Subcutaneous adipose tissue (tissue), 4 donors: ENCODE results near the gene EXOC3L1. TPM values are rescaled to one million over a fixed set of nuclear protein-coding genes. Genes with fewer than 3 reads are reported as not detected.

Source experiments
- CTCF ChIP-seq: fragments of 450-650 bp; IDR thresholded peaks from one replicate; pipeline ENCODE4 v1.5.1; 2016; ENCODE audit warnings: low read depth, mild to moderate bottlenecking, control low read depth, antibody characterized with exemption, moderate library complexity
- total RNA-seq, 4 donors: library from RNA; depleted of rRNA; stranded (reverse); fragments of >200 nt; gene quantifications; one replicate each; pipeline ENCODE4 v1.1.0, GENCODE V29; 2016

Gene EXOC3L1
- total RNA-seq, 4 donors from 2014 or later, result 0.17 to 13.8 (median 1.7) TPM

DNA sequence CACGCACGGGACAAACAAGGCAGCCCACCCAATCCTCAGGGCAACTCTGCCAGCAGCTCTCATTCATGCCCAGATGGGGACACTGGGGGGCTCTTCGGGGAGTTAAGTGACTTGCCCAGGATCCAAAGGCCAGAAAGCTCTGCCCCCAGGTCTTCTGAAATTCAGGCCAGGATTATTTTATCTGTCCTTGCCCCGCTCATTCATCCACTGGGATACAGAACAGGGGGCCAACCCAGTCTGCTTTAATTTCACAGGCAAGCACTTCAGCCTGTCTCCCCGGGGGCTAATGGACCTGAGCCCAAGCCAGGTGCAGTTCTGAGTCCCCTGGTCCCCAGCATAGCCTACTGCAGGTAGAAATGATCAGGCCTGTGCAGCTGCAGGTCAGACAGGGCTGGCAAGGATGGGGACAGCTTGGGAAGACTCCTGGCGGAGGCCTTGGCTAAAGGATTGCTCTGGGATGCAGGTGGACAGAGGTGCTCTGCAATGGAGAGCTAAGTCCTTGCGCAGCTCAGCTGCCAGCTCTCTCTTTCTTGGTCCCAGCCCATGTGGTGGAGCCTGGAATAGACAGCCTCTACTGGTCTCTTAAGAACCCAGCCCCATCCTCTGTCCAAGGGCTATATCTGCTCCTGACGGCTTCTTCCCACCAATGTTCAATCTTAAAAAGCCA is 38.4 kb downstream of the EXOC3L1 start:
- TF ChIP-seq CTCF, result no peak

DNA sequence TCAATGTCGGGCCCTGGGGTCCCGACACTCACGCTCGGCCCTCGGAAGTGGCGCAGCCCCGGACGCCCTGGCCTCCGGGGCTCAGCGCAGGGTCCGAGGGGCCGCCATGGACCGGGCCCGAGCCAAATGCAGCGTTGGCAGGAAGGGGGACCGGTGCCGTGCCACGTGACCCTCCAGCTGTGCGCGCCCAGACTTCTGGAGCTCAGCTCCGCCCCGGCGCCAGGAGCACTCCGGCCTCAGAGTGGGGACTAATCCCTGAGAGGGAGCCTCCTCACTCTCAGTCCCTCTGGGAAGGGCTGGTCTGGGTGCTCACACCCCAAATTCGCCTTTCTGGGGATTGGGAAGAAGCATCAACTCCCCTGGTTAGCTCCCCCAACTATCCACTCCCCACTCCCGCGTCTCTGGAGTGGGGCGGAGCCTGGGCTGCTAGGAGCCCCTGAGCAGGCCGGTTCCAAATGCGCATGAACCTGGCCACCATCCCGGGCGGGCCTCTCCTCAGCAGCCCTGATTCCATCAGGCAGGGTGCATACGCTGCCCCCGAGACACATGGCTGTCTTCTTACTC is 39.0 kb downstream of the EXOC3L1 start, which contains the start of gene B3GNT9:
B3GNT9 (minus strand) TSS at position 166 of the 564 bp plus-strand sequence. CDS start 513 bp downstream, outside the sequence.
- no peak for TF ChIP-seq CTCF

DNA sequence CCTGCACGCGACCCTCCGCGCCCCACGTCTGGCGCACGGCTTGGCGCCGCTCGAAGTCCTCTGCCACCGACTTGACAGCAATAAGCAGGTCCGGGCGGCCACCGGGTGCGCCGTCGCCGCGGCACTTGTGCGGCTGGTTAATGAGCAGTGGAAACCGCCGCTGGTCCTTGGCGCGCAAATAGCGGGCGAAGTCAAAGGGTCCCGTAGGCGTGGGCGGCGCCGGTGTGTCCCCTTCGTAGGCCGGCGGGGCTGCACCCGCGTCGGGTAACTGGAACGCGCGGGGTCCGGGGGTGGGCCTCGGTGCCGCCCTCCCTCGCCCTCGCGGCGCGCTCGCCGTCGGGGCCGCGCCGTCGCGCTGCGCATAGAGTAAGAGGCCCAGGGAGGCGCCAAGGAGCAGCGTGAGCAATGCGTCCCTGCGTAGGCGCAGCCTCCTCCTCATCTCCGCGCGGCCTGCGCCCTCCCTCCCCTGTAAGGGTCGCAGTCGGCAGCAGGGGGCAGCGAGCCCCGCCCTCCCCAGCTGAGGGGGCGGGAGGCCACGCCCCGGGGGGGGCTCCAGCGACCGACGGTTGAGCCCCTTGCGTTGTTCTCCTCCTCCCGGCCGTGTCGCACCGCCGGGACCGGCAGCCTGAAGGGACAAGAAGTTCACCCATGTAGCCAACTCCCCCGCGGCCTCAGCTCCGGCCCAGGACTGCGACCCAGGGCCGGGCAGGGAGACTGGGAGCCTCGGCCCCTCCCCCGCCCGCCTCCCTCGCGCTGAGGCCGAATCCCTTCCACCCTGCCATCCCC is 39.7 kb downstream of the EXOC3L1 start:
- no peak for TF ChIP-seq CTCF

DNA sequence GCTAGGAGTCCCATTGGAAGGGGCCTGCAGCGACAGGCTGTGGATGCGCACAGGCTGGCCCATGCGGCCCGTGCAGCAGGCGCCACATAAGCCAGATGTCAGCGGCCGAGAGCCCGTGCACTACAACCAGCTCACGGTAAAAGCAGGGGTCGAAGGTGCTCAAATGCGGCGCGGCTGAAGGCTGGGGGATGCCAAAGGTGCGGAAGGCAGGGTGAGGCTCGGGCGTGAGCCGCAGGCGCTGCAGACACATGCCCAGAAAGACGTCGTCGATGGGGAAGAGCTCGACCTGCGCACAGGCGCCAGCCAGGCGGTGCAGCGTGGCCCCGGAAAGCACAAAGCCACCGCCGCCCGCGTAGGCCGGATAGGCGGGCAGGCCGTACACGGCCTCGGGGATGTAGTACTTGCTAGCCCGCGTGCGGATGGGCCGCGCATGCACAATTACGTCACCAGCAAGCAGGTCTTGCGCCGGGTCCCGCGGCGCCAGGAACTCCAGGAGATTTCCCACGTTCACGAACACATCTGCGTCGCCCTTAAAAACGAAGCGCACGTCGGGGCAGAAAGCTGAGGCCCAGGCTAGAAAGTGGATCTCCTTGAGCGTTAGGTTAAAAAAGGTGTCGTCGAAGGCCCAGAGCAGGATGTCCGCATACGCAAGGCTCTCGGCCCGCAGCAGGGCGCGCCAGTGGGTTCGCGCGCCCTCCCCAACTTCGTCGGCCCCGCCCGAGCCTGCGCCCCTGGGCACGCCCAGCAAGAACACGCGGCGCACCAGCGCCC is 40.5 kb downstream of the EXOC3L1 start:
- TF ChIP-seq CTCF, result no peak

GRCh38 chr16:67148656-67149275 is 41.2 kb downstream of the EXOC3L1 start:
- TF ChIP-seq CTCF, result no peak

DNA sequence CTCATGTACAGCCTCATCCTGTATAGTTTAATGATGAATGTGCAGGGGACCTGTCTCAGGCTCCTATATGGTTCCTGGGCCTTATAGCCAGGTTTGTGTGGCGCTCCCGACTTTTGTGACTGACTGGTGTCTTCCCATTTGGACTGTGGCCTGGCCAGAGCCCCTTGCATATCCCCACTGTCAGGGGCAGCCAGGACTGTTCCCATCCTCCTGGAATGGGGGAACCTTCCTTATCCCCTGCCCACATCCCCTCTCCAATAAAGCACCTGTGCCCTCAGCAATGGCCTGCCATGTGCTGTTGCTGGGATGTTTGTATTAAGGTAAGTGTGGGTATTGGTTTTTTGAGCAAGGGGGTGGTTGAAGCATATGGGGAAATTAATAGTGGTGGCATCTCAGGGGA is 41.7 kb downstream of the EXOC3L1 start:
- TF ChIP-seq CTCF, result no peak
